HepG2 (cell line): ENCODE measurements around the gene TTC29.

ENCODE experiments used
- CTCF ChIP-seq: sonication (generic); formaldehyde crosslinking; IDR thresholded peaks from 2 replicates; pipeline ENCODE4 v1.5.0; 2020; ENCODE audit warnings: mild to moderate bottlenecking, missing genetic modification reagents, moderate library complexity
- DPF2 ChIP-seq: sonication (generic); formaldehyde crosslinking; IDR thresholded peaks from 2 replicates; pipeline ENCODE4 v1.4.0; 2020; ENCODE audit warnings: mild to moderate bottlenecking, low read depth, missing genetic modification reagents, borderline replicate concordance
- GABPB1 ChIP-seq: IDR thresholded peaks from 2 replicates; pipeline ENCODE4 v1.6.1; 2016; ENCODE audit warnings: mild to moderate bottlenecking, missing genetic modification reagents, moderate library complexity, missing compliant biosample characterization
- HCFC1 ChIP-seq: fragments of 150-350 bp; IDR thresholded peaks from 2 replicates; pipeline ENCODE4 v1.6.1; 2014; ENCODE audit warnings: low read depth, low read length
- HDAC1 ChIP-seq: sonication (generic); formaldehyde crosslinking; IDR thresholded peaks from 2 replicates; pipeline ENCODE4 v1.5.1; 2020; ENCODE audit warnings: mild to moderate bottlenecking, missing genetic modification reagents
- KAT8 ChIP-seq: IDR thresholded peaks from 2 replicates; pipeline ENCODE4 v1.6.1; 2016; ENCODE audit warnings: missing genetic modification reagents, missing compliant biosample characterization
- POLR2AphosphoS5 ChIP-seq: IDR thresholded peaks from 2 replicates; pipeline ENCODE4 v1.6.1; 2012; ENCODE audit warnings: low read depth, low read length
- SMC3 ChIP-seq: IDR thresholded peaks from 2 replicates; pipeline ENCODE4 v1.6.1; 2011; ENCODE audit warnings: low read length, improper control_type of control experiment
- U2AF2 ChIP-seq: fragments of 200-400 bp; formaldehyde crosslinking; IDR thresholded peaks from 2 replicates; pipeline ENCODE4 v1.6.1; 2017; ENCODE audit warnings: low read depth, mild to moderate bottlenecking, low read length
- ZBTB1 ChIP-seq: sonication (generic); formaldehyde crosslinking; IDR thresholded peaks from 2 replicates; pipeline ENCODE4 v1.4.0; 2020; ENCODE audit warnings: missing genetic modification reagents, borderline replicate concordance
- ZNF644 ChIP-seq: IDR thresholded peaks from 2 replicates; pipeline ENCODE4 v1.6.1; 2016; ENCODE audit warnings: low read depth

- TF ChIP-seq ZNF644 (CRISPR knock-in tag) (no peak), HCFC1 (no peak), SMC3 (no peak), POLR2AphosphoS5 (no peak), HDAC1 (CRISPR knock-in tag) (no peak), GABPB1 (no peak), ZBTB1 (CRISPR knock-in tag) (no peak), CTCF (CRISPR knock-in tag) (no peak), KAT8 (CRISPR knock-in tag) (no peak), DPF2 (CRISPR knock-in tag) (no peak), U2AF2 (no peak)
Measured at GRCh38 chr4:146661367-146661766, 284.3 kb downstream of the TTC29 start.
